ENCODE data around the gene RBFOX2.

The RBFOX2 gene

DNA sequence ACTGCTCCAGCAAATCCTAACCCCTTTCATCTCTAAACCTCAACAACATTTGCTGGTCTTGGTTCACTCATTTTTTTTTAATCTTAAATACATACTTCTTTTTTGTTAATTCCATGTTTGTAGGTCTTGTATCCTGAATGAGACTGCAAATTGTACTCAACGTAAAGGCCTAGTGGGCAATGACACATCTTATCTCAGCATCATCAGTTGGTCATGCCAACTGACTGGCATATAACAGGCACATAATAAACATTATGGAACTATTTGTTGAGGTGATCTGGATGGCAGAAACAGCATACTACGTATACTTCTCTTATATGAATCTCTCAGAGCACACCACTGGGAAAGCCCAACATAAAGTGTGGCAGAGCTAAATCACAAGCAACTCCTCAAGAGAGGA, 116.7 kb downstream of the RBFOX2 start:
- TF ChIP-seq, protein P1, sequence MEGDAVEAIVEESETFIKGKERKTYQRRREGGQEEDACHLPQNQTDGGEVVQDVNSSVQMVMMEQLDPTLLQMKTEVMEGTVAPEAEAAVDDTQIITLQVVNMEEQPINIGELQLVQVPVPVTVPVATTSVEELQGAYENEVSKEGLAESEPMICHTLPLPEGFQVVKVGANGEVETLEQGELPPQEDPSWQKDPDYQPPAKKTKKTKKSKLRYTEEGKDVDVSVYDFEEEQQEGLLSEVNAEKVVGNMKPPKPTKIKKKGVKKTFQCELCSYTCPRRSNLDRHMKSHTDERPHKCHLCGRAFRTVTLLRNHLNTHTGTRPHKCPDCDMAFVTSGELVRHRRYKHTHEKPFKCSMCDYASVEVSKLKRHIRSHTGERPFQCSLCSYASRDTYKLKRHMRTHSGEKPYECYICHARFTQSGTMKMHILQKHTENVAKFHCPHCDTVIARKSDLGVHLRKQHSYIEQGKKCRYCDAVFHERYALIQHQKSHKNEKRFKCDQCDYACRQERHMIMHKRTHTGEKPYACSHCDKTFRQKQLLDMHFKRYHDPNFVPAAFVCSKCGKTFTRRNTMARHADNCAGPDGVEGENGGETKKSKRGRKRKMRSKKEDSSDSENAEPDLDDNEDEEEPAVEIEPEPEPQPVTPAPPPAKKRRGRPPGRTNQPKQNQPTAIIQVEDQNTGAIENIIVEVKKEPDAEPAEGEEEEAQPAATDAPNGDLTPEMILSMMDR (IDR thresholded peaks at IDR 0.05): no peak
- Histone ChIP-seq H3K36me3 (no peaks in the 10 kb centered on the region), H3K9me3 (no peaks in the 10 kb centered on the region), H3K27ac (no peak overlapping the region), H3K27me3 (no peaks in the 10 kb centered on the region), H3K4me1 (peaks cover 0 to 46% (median 24%) of the 10 kb centered on the region in 4 donors), H3K4me3 (no peak overlapping the region)
- no peak for DNase-seq
- intact Hi-C loops (cut with DNase I; ENCODE audit: low total_unique reads): loop anchor here (10.0 kb wide), 1 partner anchor 147 kb away; no protein-coding TSS in a partner anchor

DNA sequence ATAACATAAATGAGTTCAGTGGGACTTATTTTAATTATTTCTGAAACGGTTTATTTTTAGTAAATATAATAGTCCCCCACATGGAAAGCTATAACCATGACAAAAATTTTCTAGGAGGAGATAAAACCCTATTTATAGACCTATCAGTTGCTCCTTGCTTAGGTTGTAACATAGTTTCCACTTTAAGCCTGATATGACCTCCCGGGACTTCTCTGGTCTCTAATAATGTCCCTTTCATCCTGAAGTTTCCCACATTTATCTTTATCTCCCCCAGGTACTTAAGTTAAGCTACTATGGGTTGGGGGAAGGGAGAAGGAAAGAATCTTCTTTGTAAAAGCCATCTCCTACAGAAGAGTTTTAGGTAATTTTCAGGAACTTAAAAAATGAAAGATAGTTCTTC, 117.7 kb downstream of the RBFOX2 start:
- no peak overlapping the region for H3K27ac ChIP-seq
- no peak overlapping the region for H3K4me3 ChIP-seq
- DNase-seq: no peak
- H3K9me3 ChIP-seq: no peaks in the 10 kb centered on the region
- no peaks in the 10 kb centered on the region for H3K36me3 ChIP-seq
- peaks cover 0 to 40% (median 18%) of the 10 kb centered on the region in 4 donors for H3K4me1 ChIP-seq
- intact Hi-C loops (cut with DNase I; ENCODE audit: low total_unique reads): loop anchor here (10.0 kb wide), 1 partner anchor 146 kb away; no protein-coding TSS in a partner anchor
- H3K27me3 ChIP-seq: no peaks in the 10 kb centered on the region
- TF ChIP-seq, protein P1 (IDR thresholded peaks at IDR 0.05): no peak

DNA sequence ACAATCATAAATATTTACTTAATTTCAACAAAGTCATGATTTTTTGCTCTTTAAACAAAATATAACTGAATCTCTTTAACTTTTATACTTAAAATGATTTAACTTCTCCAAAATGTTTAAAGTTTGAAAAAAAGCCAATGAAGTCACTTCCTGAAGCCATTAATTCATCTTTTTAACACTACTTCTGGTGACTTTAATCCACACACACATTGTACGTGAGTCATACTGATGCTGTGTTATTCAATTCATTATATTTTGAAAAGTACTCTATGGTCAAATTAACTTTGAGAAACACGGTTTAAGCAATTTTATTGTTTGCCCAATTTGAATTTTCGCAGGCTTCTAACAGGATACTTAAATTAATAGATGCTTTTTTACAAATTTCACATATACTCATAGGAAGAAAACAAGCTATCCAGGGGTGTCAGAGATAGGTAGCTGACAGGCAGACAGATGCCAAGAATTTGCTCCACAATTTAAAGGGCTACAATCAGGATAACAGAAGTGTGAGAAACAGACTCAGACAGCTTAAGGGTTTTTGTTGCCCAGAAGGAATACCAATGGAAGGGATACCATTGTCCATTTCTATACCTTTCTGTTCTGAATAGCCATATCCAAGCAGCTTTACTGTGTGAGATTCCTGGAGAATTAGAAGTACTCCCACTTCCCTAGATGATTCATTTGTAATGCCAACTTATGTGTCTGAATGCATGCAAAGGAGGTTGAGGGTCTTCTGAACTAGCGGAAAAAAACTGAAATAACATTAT, 118.4 kb downstream of the RBFOX2 start:
- no peak overlapping the region for H3K27ac ChIP-seq
- TF ChIP-seq, protein P1 (IDR thresholded peaks at IDR 0.05): no peak
- intact Hi-C loops (cut with DNase I; ENCODE audit: low total_unique reads): loop anchor here (10.0 kb wide), 1 partner anchor 145 kb away; no protein-coding TSS in a partner anchor

DNA sequence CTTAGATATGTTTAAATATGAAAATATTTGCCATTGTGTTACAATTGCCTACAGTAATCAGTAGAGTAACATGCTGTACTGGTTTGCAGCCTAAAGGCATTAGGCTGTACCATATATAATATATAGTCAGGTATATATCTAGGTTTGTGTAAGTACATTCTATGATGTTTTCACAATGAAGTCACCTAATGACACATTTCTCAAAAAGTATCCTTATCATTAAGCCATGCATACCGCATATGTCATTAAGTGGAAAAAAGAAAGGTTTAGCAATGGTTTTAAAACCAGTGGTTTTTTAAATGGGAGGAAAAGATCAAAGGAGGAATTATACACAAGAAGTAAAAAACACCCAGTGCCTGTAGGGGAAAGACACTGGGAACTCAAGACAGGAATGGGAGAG, 122.7 kb downstream of the RBFOX2 start:
- no peaks in the 10 kb centered on the region for H3K36me3 ChIP-seq
- peaks cover 0 to 10% (median 2%) of the 10 kb centered on the region in 4 donors for H3K4me1 ChIP-seq
- no peak overlapping the region for H3K27ac ChIP-seq
- TF ChIP-seq, protein P1 (IDR thresholded peaks at IDR 0.05): no peak
- intact Hi-C loops (cut with DNase I; ENCODE audit: low total_unique reads): loop anchor here (1.0 kb wide), 1 partner anchor 17 kb away; no protein-coding TSS in a partner anchor
- no peaks in the 10 kb centered on the region for H3K27me3 ChIP-seq
- H3K4me3 ChIP-seq: no peak overlapping the region
- no peaks in the 10 kb centered on the region for H3K9me3 ChIP-seq
- no peak for DNase-seq

More for the DNA sequence above, 118.4 kb downstream of the RBFOX2 start:
- DNase-seq: no peak
- Histone ChIP-seq H3K36me3 (no peaks in the 10 kb centered on the region), H3K4me1 (peaks cover 0 to 32% (median 11%) of the 10 kb centered on the region in 4 donors), H3K9me3 (no peaks in the 10 kb centered on the region), H3K4me3 (no peak overlapping the region), H3K27me3 (no peaks in the 10 kb centered on the region)

DNA sequence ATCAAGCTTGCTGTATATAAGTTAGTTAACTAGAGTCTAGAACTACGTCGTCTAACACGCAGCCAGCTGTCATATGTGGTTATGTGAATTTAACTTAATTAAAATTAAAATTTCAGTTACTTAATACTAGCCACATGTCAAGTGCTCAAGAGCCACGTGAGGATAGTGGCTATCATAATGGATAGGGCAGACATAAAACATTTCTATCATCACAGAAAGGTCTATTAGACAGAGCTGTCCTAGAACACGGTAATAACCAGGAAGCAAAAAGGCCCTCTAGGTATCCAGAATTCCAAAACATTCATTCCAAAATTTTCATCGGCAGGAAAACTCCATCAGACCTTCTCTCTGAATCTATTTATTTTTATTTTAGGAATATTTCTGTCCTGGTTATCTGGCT, 123.9 kb downstream of the RBFOX2 start:
- TF ChIP-seq, protein P1 (IDR thresholded peaks at IDR 0.05): no peak

More for the DNA sequence above, 123.9 kb downstream of the RBFOX2 start:
- H3K4me3 ChIP-seq: no peak overlapping the region
- peaks cover 0 to 15% (median 10%) of the 10 kb centered on the region in 4 donors for H3K4me1 ChIP-seq
- H3K9me3 ChIP-seq: no peaks in the 10 kb centered on the region
- no peaks in the 10 kb centered on the region for H3K27me3 ChIP-seq
- intact Hi-C loops (cut with DNase I; ENCODE audit: low total_unique reads): loop anchor here (1.0 kb wide), 1 partner anchor 15 kb away; no protein-coding TSS in a partner anchor
- no peak overlapping the region for H3K27ac ChIP-seq
- no peaks in the 10 kb centered on the region for H3K36me3 ChIP-seq
- no peak for DNase-seq
